GM18519 (cell line): Measurements from ENCODE around the gene DPH5.
"Not testable (repeated sequence)": the region's sequence is repeated elsewhere in the genome, so short reads cannot be mapped to it uniquely, and the experiment has no call there.

Experiments
- ATAC-seq: cut with Tn5 transposase; IDR thresholded peaks from one replicate; pipeline ENCODE4 v1.9.1; 2021; ENCODE audit warnings: mild to moderate bottlenecking, moderate library complexity; ENCODE audit not compliant: unreplicated experiment, low FRiP score

DPH5 gene

DNA sequence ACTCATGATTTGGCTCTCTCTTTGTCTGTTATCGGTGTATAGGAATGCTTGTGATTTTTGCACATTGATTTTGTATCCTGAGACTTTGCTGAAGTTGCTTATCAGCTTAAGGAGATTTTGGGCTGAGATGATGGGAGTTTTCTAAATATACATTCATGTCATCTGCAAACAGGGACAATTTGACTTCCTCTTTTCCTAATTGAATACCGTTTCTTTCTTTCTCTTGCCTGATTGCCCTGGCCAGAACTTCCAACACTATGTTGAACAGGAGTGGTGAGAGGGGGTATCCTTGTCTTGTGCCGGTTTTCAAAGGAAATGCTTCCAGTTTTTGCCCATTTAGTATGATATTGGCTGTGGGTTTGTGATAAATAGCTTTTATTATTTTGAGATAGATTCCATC is 79.5 kb downstream of the DPH5 start:
- ATAC-seq = not testable (repeated sequence)

DNA sequence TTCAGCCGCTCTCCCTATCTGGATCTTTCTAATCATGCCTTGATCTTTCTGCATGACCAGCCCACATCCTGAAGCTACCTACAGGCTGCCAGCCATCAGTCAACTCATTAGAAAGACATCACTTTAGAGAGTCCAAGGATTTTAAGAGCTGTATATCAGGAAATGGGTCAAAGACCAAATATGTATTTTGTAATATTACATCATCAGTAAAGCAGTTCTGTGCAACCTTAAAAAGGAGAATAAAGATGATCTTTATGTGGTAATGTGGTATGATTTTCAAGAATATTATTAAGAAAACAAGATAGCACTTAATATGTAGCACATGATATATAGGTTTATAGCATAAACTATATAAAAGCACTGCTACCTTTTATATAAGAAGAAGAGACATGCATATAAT is 82.1 kb downstream of the DPH5 start:
- ATAC-seq = no peak

DNA sequence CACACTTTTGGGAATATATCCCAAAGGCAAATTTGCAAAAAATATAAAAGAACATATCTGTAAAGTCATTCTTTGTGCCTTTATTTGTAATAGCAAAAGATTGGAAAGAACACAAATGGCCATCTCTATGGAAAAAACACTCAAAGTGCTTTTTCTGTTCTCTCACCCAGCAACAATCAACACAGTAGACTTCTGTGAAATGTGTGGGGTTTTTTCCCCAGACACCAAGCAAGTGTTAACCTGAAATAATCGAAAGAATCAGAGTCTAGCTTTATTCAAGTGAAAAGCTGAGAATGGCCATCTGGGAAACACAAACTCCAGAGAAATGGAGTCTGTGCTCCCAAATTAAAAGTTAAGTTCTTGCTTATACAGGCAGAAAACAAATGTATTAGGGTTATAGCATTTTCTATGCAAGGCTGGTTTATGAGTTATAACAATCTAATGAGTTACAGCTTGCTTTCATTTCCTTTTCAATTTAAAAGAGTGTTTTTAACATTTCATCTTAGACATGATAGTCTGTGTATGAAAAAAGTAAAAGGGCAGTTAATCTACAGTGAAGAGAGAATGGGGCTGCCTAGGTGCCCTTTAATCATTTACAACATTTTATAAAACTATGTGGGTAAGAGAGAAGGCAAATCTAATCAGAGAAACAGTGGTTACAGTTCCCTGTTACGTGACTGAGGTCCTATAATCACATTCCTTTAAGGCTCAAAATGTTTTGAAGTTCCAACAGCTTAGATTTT is 83.1 kb downstream of the DPH5 start:
- ATAC-seq = no peak

DNA sequence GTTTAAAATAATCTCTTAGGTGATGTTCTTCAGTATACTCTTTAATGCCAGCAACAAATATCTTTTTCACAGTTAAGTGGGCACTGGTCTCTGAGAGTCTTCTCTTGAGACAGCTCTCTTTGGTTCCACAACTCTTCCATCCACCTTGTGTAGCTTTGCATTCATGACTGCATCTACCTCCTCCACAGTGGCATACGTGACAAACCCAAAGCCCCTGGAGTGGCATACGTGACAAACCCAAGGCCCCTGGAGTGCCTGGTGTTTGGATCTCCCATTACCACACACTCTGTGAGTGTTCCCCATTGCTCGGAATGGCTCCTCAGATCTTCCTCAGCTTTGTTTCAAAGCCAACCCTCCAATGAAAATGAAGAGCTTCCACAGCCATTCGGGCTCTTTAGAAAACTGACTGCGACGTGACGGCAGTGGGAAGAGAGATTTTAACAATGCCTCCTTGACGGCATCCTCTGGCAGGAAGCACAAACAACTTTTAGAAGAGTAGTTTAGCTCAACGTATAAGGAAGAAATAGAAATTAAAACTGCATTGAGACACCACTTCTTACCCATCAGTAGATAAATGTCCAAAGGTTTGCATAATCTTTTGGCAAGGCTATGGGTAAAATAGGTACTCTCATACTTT is 83.9 kb downstream of the DPH5 start:
- ATAC-seq = no peak

DNA sequence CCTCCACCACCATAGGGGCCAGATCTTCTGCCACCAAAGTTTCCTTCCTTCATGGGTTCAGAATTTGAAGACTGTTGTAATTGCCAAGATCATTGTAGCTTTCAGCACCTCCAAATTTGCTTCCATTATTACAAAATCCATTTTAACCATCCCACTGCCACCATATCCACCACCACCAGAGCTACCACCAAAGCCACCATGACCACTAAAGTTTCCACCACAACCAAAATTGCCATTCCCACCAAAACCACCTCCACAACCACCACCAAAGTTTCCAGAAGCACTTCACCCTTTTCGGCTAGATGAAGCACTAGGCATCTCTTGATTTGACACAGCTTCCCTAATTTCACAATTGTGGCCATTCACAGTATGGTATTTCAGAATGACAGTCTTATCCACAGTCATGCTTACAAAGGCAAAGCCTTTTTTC is 84.5 kb downstream of the DPH5 start:
- no peak for ATAC-seq
